GM23338 (cell line): ENCODE data around the gene RSRC1. TPM values are rescaled to one million over a fixed set of nuclear protein-coding genes. Genes with fewer than 3 reads are reported as not detected.

Experiments
- ATAC-seq: fragments of 200-7000 bp; cut with Tn5 transposase; 3 replicates; pipeline ENCODE4 v1.9.1; 2020
- DNase-seq: peaks from one replicate; pipeline ENCODE4 v3.0.0-alpha.2; 2015; ENCODE audit warnings: low spot score
- H2AFZ ChIP-seq: fragments of 200-600 bp; sonication (generic); 2 replicates; pipeline ENCODE4 v1.8.0; 2016; ENCODE audit warnings: antibody characterized with exemption, mild to moderate bottlenecking, moderate library complexity
- H3F3A ChIP-seq: fragments of 200-600 bp; sonication (generic); replicated peaks from 2 replicates; pipeline ENCODE4 v1.8.0; 2017; ENCODE audit warnings: antibody characterized with exemption, mixed run types, low read depth
- H3K27ac ChIP-seq: fragments of 200-600 bp; sonication (generic); 2 replicates; pipeline ENCODE4 v1.6.1; 2016; ENCODE audit warnings: low read depth
- H3K27me3 ChIP-seq: fragments of 200-600 bp; sonication (generic); 2 replicates; pipeline ENCODE4 v1.8.0; 2016; ENCODE audit warnings: mild to moderate bottlenecking, mixed run types, moderate library complexity; ENCODE audit not compliant: insufficient read depth
- H3K36me3 ChIP-seq: fragments of 200-600 bp; sonication (generic); 2 replicates; pipeline ENCODE4 v1.8.0; 2016; ENCODE audit warnings: mild to moderate bottlenecking; ENCODE audit not compliant: insufficient read depth
- H3K4me1 ChIP-seq: fragments of 200-600 bp; sonication (generic); 2 replicates; pipeline ENCODE4 v1.8.0; 2016; ENCODE audit warnings: mild to moderate bottlenecking, moderate library complexity; ENCODE audit not compliant: insufficient read depth
- H3K4me2 ChIP-seq: fragments of 200-600 bp; sonication (generic); 2 replicates; pipeline ENCODE4 v1.7.1; 2017; ENCODE audit warnings: mixed run types
- H3K4me3 ChIP-seq: fragments of 200-600 bp; sonication (generic); 2 replicates; pipeline ENCODE4 v1.6.1; 2016; ENCODE audit warnings: mixed run types
- H3K79me2 ChIP-seq: fragments of 200-600 bp; sonication (generic); replicated peaks from 2 replicates; pipeline ENCODE4 v1.8.0; 2017; ENCODE audit warnings: mild to moderate bottlenecking; ENCODE audit not compliant: insufficient read depth
- H3K9me2 ChIP-seq: fragments of 200-600 bp; sonication (generic); 2 replicates; pipeline ENCODE4 v1.8.0; 2017; ENCODE audit not compliant: insufficient read depth
- H4K20me1 ChIP-seq: fragments of 200-600 bp; sonication (generic); replicated peaks from 2 replicates; pipeline ENCODE4 v1.8.0; 2017; ENCODE audit warnings: mild to moderate bottlenecking; ENCODE audit not compliant: insufficient read depth
- H3K27ac Mint-ChIP-seq: 2 replicates; pipeline ENCODE4 v1.8.0; 2020; ENCODE audit warnings: inconsistent platforms, mild to moderate bottlenecking, moderate library complexity, mixed read lengths
- H3K27me3 Mint-ChIP-seq: 3 replicates; pipeline ENCODE4 v1.8.0; 2022; ENCODE audit warnings: low read depth, mild to moderate bottlenecking, moderate library complexity, mixed read lengths, inconsistent platforms; ENCODE audit not compliant: insufficient read depth, poor library complexity
- H3K36me3 Mint-ChIP-seq: 3 replicates; pipeline ENCODE4 v1.8.0; 2021; ENCODE audit warnings: low read depth, mild to moderate bottlenecking, inconsistent platforms, moderate library complexity, mixed read lengths
- H3K4me1 Mint-ChIP-seq: 3 replicates; pipeline ENCODE4 v1.8.0; 2020; ENCODE audit warnings: mild to moderate bottlenecking, inconsistent platforms, mixed read lengths
- H3K4me3 Mint-ChIP-seq: 3 replicates; pipeline ENCODE4 v1.8.0; 2021; ENCODE audit warnings: moderate library complexity, mild to moderate bottlenecking, inconsistent platforms, mixed read lengths
- H3K9me3 Mint-ChIP-seq: 3 replicates; pipeline ENCODE4 v1.8.0; 2020; ENCODE audit warnings: moderate library complexity, mild to moderate bottlenecking, inconsistent platforms, mixed read lengths
- CREB1 ChIP-seq: fragments of 250-450 bp; sonication (Bioruptor Pico); IDR thresholded peaks from 2 replicates; pipeline ENCODE4 v1.5.0; 2020; ENCODE audit warnings: low read depth, mild to moderate bottlenecking, moderate library complexity
- EZH2 ChIP-seq: fragments of 200-600 bp; sonication (generic); IDR thresholded peaks from one replicate; pipeline ENCODE4 v1.8.0; 2017; ENCODE audit warnings: antibody characterized with exemption, mild to moderate bottlenecking, low read depth; ENCODE audit not compliant: unreplicated experiment
- EZH2phosphoT487 ChIP-seq: fragments of 200-600 bp; sonication (generic); IDR thresholded peaks from one replicate; pipeline ENCODE4 v1.8.1; 2018; ENCODE audit warnings: antibody characterized with exemption; ENCODE audit not compliant: unreplicated experiment
- JUNB ChIP-seq: IDR thresholded peaks from one replicate; pipeline ENCODE4 v1.6.1; 2016; ENCODE audit warnings: antibody characterized with exemption; ENCODE audit not compliant: unreplicated experiment
- NANOG ChIP-seq: IDR thresholded peaks from 2 replicates; pipeline ENCODE4 v1.6.1; 2016; ENCODE audit warnings: antibody characterized with exemption, borderline replicate concordance
- POLR2AphosphoS5 ChIP-seq: IDR thresholded peaks from 2 replicates; pipeline ENCODE4 v1.6.1; 2016; ENCODE audit warnings: antibody characterized with exemption, low read depth
- STAT1 ChIP-seq: IDR thresholded peaks from one replicate; pipeline ENCODE4 v1.6.1; 2016; ENCODE audit warnings: antibody characterized with exemption; ENCODE audit not compliant: unreplicated experiment
- ZNF114 ChIP-seq: fragments of 250-450 bp; sonication (Bioruptor Pico); IDR thresholded peaks from 2 replicates; pipeline ENCODE4 v1.5.0; 2020; ENCODE audit warnings: mild to moderate bottlenecking, moderate library complexity
- ZNF331 ChIP-seq: fragments of 250-450 bp; sonication (Bioruptor Pico); IDR thresholded peaks from 2 replicates; pipeline ENCODE4 v1.5.0; 2020; ENCODE audit warnings: low read depth, mild to moderate bottlenecking, moderate library complexity
- polyA plus RNA-seq: library from polyadenylated mRNA; unstranded; fragments of >200 nt; fragmentation: Nextera tagmentation; extraction: Ambion mirVana; gene quantifications from 2 replicates; pipeline ENCODE4 v1.2.1, GENCODE V29; 2016
- total RNA-seq: library from RNA; depleted of rRNA; stranded (reverse); fragments of >200 nt; shearing (Covaris generic); gene quantifications from 2 replicates; pipeline ENCODE4 v1.2.3, GENCODE V29; 2014
- TF ChIP-seq, protein P1 (sequence below): fragments of 250-450 bp; sonication (Bioruptor Pico); IDR thresholded peaks from 2 replicates; pipeline ENCODE4 v1.5.0; 2020; ENCODE audit warnings: mild to moderate bottlenecking, moderate library complexity
- TF ChIP-seq, protein P2 (sequence below), 2 experiments: fragments of 200-600 bp in 1 of 2; sonication (generic) in 1 of 2; conservative IDR thresholded peaks; 2 replicates each; pipeline versions ENCODE4 v1.5.1 to v1.6.1; 2016 to 2017; ENCODE audit warnings: antibody characterized with exemption in 2 of 2, low read depth in 2 of 2, mild to moderate bottlenecking in 2 of 2, moderate library complexity in 1 of 2
- TF ChIP-seq, protein P3 (sequence below): IDR thresholded peaks from 2 replicates; pipeline ENCODE4 v1.6.1; 2016; ENCODE audit warnings: antibody characterized with exemption
- TF ChIP-seq, protein P4 (sequence below): IDR thresholded peaks from one replicate; pipeline ENCODE4 v1.6.1; 2018; ENCODE audit warnings: antibody characterized with exemption; ENCODE audit not compliant: unreplicated experiment

The RSRC1 gene
- total and polyA plus RNA-seq, 2 experiments from 2014 or later: 32.5 to 76.8 TPM

DNA sequence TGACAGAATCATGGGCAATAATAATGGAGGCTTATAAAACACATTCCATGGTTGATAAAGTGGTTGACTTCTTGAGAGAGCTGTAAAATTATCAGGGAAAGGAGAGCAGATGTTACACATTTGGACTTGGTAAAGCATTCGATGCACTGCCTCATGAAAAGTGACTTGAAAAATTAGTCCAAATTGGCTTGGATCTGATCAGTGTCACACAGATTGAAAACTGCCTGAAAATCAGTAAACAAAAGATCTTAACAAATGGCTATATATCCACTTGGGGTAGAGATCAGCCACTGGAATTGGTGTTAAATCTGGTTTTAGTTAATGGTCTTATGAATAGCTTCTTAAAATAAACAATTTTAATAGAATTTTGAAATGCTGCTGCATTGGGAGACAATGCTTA is 24.0 kb upstream of the RSRC1 start:
- Histone ChIP-seq H3K4me2 (no peak overlapping the region), H2AFZ (no peak overlapping the region), H3K4me3 (no peak overlapping the region), H3K9me2 (no peaks in the 10 kb centered on the region), H3K27me3 (no peaks in the 10 kb centered on the region), H3K36me3 (no peaks in the 10 kb centered on the region), H3K4me1 (no peaks in the 10 kb centered on the region), H3K79me2 (no peaks in the 10 kb centered on the region), H3K27ac (no peak overlapping the region), H3F3A (no peaks in the 10 kb centered on the region), H4K20me1 (no peaks in the 10 kb centered on the region)
- no peaks in the 10 kb centered on the region for H3K36me3 Mint-ChIP-seq
- no peak overlapping the region for H3K27ac Mint-ChIP-seq
- ATAC-seq (no peak), DNase-seq (no peak)
- H3K27me3 Mint-ChIP-seq: no peaks in the 10 kb centered on the region
- no peak overlapping the region for H3K4me3 Mint-ChIP-seq
- TF ChIP-seq ZNF331 (CRISPR knock-in tag): no peak
- no peak for TF ChIP-seq POLR2AphosphoS5
- TF ChIP-seq, protein P1, sequence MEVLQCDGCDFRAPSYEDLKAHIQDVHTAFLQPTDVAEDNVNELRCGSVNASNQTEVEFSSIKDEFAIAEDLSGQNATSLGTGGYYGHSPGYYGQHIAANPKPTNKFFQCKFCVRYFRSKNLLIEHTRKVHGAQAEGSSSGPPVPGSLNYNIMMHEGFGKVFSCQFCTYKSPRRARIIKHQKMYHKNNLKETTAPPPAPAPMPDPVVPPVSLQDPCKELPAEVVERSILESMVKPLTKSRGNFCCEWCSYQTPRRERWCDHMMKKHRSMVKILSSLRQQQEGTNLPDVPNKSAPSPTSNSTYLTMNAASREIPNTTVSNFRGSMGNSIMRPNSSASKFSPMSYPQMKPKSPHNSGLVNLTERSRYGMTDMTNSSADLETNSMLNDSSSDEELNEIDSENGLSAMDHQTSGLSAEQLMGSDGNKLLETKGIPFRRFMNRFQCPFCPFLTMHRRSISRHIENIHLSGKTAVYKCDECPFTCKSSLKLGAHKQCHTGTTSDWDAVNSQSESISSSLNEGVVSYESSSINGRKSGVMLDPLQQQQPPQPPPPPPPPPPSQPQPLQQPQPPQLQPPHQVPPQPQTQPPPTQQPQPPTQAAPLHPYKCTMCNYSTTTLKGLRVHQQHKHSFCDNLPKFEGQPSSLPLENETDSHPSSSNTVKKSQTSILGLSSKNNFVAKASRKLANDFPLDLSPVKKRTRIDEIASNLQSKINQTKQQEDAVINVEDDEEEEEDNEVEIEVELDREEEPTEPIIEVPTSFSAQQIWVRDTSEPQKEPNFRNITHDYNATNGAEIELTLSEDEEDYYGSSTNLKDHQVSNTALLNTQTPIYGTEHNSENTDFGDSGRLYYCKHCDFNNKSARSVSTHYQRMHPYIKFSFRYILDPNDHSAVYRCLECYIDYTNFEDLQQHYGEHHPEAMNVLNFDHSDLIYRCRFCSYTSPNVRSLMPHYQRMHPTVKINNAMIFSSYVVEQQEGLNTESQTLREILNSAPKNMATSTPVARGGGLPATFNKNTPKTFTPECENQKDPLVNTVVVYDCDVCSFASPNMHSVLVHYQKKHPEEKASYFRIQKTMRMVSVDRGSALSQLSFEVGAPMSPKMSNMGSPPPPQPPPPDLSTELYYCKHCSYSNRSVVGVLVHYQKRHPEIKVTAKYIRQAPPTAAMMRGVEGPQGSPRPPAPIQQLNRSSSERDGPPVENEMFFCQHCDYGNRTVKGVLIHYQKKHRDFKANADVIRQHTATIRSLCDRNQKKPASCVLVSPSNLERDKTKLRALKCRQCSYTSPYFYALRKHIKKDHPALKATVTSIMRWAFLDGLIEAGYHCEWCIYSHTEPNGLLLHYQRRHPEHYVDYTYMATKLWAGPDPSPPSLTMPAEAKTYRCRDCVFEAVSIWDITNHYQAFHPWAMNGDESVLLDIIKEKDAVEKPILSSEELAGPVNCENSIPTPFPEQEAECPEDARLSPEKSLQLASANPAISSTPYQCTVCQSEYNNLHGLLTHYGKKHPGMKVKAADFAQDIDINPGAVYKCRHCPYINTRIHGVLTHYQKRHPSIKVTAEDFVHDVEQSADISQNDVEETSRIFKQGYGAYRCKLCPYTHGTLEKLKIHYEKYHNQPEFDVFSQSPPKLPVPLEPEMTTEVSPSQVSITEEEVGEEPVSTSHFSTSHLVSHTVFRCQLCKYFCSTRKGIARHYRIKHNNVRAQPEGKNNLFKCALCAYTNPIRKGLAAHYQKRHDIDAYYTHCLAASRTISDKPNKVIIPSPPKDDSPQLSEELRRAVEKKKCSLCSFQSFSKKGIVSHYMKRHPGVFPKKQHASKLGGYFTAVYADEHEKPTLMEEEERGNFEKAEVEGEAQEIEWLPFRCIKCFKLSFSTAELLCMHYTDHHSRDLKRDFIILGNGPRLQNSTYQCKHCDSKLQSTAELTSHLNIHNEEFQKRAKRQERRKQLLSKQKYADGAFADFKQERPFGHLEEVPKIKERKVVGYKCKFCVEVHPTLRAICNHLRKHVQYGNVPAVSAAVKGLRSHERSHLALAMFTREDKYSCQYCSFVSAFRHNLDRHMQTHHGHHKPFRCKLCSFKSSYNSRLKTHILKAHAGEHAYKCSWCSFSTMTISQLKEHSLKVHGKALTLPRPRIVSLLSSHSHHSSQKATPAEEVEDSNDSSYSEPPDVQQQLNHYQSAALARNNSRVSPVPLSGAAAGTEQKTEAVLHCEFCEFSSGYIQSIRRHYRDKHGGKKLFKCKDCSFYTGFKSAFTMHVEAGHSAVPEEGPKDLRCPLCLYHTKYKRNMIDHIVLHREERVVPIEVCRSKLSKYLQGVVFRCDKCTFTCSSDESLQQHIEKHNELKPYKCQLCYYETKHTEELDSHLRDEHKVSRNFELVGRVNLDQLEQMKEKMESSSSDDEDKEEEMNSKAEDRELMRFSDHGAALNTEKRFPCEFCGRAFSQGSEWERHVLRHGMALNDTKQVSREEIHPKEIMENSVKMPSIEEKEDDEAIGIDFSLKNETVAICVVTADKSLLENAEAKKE (CRISPR knock-in tag): no peak
- no peak for TF ChIP-seq JUNB
- TF ChIP-seq EZH2phosphoT487: no peak
- no peak for TF ChIP-seq EZH2
- no peak for TF ChIP-seq NANOG
- no peak for TF ChIP-seq STAT1
- TF ChIP-seq, protein P2, sequence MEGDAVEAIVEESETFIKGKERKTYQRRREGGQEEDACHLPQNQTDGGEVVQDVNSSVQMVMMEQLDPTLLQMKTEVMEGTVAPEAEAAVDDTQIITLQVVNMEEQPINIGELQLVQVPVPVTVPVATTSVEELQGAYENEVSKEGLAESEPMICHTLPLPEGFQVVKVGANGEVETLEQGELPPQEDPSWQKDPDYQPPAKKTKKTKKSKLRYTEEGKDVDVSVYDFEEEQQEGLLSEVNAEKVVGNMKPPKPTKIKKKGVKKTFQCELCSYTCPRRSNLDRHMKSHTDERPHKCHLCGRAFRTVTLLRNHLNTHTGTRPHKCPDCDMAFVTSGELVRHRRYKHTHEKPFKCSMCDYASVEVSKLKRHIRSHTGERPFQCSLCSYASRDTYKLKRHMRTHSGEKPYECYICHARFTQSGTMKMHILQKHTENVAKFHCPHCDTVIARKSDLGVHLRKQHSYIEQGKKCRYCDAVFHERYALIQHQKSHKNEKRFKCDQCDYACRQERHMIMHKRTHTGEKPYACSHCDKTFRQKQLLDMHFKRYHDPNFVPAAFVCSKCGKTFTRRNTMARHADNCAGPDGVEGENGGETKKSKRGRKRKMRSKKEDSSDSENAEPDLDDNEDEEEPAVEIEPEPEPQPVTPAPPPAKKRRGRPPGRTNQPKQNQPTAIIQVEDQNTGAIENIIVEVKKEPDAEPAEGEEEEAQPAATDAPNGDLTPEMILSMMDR (conservative IDR thresholded peaks at IDR 0.05; ENCODE audit: low read depth in 2 of 2): no peak
- TF ChIP-seq, protein P3, sequence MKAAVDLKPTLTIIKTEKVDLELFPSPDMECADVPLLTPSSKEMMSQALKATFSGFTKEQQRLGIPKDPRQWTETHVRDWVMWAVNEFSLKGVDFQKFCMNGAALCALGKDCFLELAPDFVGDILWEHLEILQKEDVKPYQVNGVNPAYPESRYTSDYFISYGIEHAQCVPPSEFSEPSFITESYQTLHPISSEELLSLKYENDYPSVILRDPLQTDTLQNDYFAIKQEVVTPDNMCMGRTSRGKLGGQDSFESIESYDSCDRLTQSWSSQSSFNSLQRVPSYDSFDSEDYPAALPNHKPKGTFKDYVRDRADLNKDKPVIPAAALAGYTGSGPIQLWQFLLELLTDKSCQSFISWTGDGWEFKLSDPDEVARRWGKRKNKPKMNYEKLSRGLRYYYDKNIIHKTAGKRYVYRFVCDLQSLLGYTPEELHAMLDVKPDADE: no peak
- TF ChIP-seq, protein P4, sequence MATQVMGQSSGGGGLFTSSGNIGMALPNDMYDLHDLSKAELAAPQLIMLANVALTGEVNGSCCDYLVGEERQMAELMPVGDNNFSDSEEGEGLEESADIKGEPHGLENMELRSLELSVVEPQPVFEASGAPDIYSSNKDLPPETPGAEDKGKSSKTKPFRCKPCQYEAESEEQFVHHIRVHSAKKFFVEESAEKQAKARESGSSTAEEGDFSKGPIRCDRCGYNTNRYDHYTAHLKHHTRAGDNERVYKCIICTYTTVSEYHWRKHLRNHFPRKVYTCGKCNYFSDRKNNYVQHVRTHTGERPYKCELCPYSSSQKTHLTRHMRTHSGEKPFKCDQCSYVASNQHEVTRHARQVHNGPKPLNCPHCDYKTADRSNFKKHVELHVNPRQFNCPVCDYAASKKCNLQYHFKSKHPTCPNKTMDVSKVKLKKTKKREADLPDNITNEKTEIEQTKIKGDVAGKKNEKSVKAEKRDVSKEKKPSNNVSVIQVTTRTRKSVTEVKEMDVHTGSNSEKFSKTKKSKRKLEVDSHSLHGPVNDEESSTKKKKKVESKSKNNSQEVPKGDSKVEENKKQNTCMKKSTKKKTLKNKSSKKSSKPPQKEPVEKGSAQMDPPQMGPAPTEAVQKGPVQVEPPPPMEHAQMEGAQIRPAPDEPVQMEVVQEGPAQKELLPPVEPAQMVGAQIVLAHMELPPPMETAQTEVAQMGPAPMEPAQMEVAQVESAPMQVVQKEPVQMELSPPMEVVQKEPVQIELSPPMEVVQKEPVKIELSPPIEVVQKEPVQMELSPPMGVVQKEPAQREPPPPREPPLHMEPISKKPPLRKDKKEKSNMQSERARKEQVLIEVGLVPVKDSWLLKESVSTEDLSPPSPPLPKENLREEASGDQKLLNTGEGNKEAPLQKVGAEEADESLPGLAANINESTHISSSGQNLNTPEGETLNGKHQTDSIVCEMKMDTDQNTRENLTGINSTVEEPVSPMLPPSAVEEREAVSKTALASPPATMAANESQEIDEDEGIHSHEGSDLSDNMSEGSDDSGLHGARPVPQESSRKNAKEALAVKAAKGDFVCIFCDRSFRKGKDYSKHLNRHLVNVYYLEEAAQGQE: no peak
- no peak for TF ChIP-seq ZNF114 (CRISPR knock-in tag)
- TF ChIP-seq CREB1: no peak
- H3K4me1 Mint-ChIP-seq: no peaks in the 10 kb centered on the region
- H3K9me3 Mint-ChIP-seq: no peaks in the 10 kb centered on the region
